ENCODE measurements around the gene HSPA1A.

Gene HSPA1A

DNA sequence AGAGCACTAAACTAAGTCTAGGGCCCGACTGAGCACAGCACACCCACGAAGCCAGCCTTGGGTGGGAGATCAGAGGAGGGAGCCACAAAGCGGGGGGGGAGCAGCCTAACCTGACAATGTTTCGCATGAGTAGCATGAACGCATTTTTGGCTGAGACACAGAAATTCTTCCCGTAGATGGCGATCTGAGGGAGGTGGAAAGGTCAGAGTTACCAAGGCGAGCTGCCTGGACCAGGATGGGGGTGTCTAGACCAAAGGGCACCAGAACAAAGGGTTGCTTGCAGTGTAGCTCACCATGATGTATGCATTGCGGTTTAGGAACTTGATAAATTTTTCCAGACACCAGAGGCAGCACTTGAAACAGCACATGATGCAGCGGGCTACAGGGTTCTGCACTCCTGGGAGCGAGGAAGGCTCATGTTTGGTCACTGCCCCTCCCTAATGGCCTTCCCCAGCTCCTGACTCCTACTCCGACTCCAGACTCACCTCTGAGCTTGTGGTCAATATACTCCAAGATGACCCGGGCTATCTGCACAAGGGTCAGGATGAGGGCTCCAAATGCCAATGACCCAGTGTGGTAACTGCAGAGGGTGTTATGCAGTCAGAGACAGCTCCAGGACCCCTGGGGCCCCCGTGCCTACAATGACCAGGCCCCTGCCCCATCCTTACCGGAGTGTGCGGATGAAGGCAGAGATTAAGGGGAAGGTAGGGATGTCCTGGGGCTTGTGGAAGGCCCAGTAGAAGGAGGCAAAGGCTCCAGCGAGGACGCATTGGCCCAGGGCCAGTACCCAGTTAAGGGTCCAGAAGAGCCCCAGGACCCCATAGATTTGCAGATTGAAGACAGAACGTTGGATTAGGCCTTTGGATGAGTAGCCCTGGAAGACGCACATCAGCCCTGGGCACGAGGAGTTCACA, 50.1 kb downstream of the HSPA1A start:
- no peak for DNase-seq (ENCODE audit: low read depth in 2 of 2)

All from stimulated activated CD4-positive, alpha-beta T cell treated with anti-CD3 and anti-CD28 coated beads, Interleukin-4, amount 100 ng/mL, for 48 hours (primary cell).